ENCODE measurements around the gene FOXL2NB.
A peak's percentile ranks its signal among the peaks of the same experiment; 100 is the strongest.

Gene FOXL2NB

GRCh38 chr3:138933068-138933668 is 13.8 kb upstream of the FOXL2NB start:
- DNase-seq (ENCODE audit: low read depth) = no peak

GRCh38 chr3:138933981-138934691 is 12.9 kb upstream of the FOXL2NB start:
- DNase-seq (ENCODE audit: low read depth) = no peak

GRCh38 chr3:138935505-138935862 is 11.5 kb upstream of the FOXL2NB start:
- DNase-seq (ENCODE audit: low read depth) = no peak

- peak; percentile 46 for DNase-seq (ENCODE audit: low read depth)
Measured at GRCh38 chr3:138935863-138936740, 10.9 kb upstream of the FOXL2NB start.

GRCh38 chr3:138936741-138937689 is 10.0 kb upstream of the FOXL2NB start:
- DNase-seq (ENCODE audit: low read depth) = no peak

- no peak for DNase-seq (ENCODE audit: low read depth)
Measured at GRCh38 chr3:138937690-138938055, 9.3 kb upstream of the FOXL2NB start.

GRCh38 chr3:138938056-138938876 is 8.8 kb upstream of the FOXL2NB start:
- no peak for DNase-seq (ENCODE audit: low read depth)

GRCh38 chr3:138938877-138939560 is 8.0 kb upstream of the FOXL2NB start:
- no peak for DNase-seq (ENCODE audit: low read depth)

- DNase-seq (ENCODE audit: low read depth) = no peak
Measured at GRCh38 chr3:138939561-138940241, 7.3 kb upstream of the FOXL2NB start.

- DNase-seq (ENCODE audit: low read depth) = no peak
Measured at GRCh38 chr3:138940446-138940845, 6.6 kb upstream of the FOXL2NB start.

GRCh38 chr3:138941259-138941885 is 5.6 kb upstream of the FOXL2NB start:
- DNase-seq (ENCODE audit: low read depth) = no peak

GRCh38 chr3:138942271-138942670 is 4.7 kb upstream of the FOXL2NB start:
- DNase-seq (ENCODE audit: low read depth) = no peak

- no peak for DNase-seq (ENCODE audit: low read depth)
Measured at GRCh38 chr3:138942861-138943623, 4.0 kb upstream of the FOXL2NB start.

GRCh38 chr3:138943724-138944653 is 3.0 kb upstream of the FOXL2NB start:
- no peak for DNase-seq (ENCODE audit: low read depth)

GRCh38 chr3:138944654-138944928 is 2.4 kb upstream of the FOXL2NB start:
- DNase-seq (ENCODE audit: low read depth) = no peak

- no peak for DNase-seq (ENCODE audit: low read depth)
Measured at GRCh38 chr3:138944929-138945708, 1.9 kb upstream of the FOXL2NB start.
